Measurements from ENCODE around the gene SMO. TPM values are rescaled to one million over a fixed set of nuclear protein-coding genes. Genes with fewer than 3 reads are reported as not detected.

The SMO gene
- total RNA-seq, 4 donors from 2014 or later: 13.8 to 34.5 (median 18.1) TPM

- DNase-seq (ENCODE audit: low spot score in 2 of 2): no peak
- WGBS: 70% methylated on average over 4 of the region's 4 CpGs
- Histone ChIP-seq H3K27me3 (no peaks in the 10 kb centered on the region), H3K9me3 (no peaks in the 10 kb centered on the region), H3K4me1 (peaks cover 13% of the 10 kb centered on the region), H3K36me3 (no peaks in the 10 kb centered on the region), H3K4me3 (no peak overlapping the region), H3K27ac (no peak overlapping the region)
- TF ChIP-seq CTCF (IDR thresholded peaks at IDR 0.05) (no peak), EP300 (IDR thresholded peaks at IDR 0.05) (no peak), POLR2A (IDR thresholded peaks at IDR 0.05) (no peak), POLR2AphosphoS5 (IDR thresholded peaks at IDR 0.05) (no peak)
Observed at GRCh38 chr7:129258649-129259389, 70.4 kb downstream of the SMO start.

GRCh38 chr7:129262324-129262723 lies 73.9 kb downstream of the SMO start:
- 61% methylated on average over 2 of the region's 2 CpGs for WGBS
- Histone ChIP-seq H3K4me3 (no peak overlapping the region), H3K4me1 (peaks cover 13% of the 10 kb centered on the region), H3K27me3 (no peaks in the 10 kb centered on the region), H3K27ac (no peak overlapping the region), H3K9me3 (no peaks in the 10 kb centered on the region), H3K36me3 (no peaks in the 10 kb centered on the region)
- TF ChIP-seq POLR2A (IDR thresholded peaks at IDR 0.05) (no peak), CTCF (IDR thresholded peaks at IDR 0.05) (no peak), EP300 (IDR thresholded peaks at IDR 0.05) (no peak), POLR2AphosphoS5 (IDR thresholded peaks at IDR 0.05) (no peak)
- no peak for DNase-seq (ENCODE audit: low spot score in 2 of 2)

Other genes with a start within 250 kb of the SMO start
- gene TNPO3, start 133.5 kb upstream of the SMO start, total RNA-seq: 10 to 100 TPM; 30.8 to 43.4 (median 34.4) TPM
- 10 to 100 TPM in 3 of 4 donors, 1 to 10 TPM in 1; 9.1 to 17.9 (median 11.1) TPM for gene TSPAN33, start 43.9 kb upstream of the SMO start, total RNA-seq
- 10 to 100 TPM; 33.5 to 61.2 (median 41.7) TPM for gene AHCYL2, start 36.4 kb downstream of the SMO start, total RNA-seq
- 1 to 10 TPM in 2 of 4 donors, under 1 TPM in 2; 0.23 to 1.6 (median 0.69) TPM for gene STRIP2, start 245.8 kb downstream of the SMO start, total RNA-seq